Measurements from ENCODE around the gene ANK3. TPM values are rescaled to one million over a fixed set of nuclear protein-coding genes. Genes with fewer than 3 reads are reported as not detected.

ANK3 gene
- total RNA-seq, 1 donor from 2014 or later, result 4.0 TPM

DNA sequence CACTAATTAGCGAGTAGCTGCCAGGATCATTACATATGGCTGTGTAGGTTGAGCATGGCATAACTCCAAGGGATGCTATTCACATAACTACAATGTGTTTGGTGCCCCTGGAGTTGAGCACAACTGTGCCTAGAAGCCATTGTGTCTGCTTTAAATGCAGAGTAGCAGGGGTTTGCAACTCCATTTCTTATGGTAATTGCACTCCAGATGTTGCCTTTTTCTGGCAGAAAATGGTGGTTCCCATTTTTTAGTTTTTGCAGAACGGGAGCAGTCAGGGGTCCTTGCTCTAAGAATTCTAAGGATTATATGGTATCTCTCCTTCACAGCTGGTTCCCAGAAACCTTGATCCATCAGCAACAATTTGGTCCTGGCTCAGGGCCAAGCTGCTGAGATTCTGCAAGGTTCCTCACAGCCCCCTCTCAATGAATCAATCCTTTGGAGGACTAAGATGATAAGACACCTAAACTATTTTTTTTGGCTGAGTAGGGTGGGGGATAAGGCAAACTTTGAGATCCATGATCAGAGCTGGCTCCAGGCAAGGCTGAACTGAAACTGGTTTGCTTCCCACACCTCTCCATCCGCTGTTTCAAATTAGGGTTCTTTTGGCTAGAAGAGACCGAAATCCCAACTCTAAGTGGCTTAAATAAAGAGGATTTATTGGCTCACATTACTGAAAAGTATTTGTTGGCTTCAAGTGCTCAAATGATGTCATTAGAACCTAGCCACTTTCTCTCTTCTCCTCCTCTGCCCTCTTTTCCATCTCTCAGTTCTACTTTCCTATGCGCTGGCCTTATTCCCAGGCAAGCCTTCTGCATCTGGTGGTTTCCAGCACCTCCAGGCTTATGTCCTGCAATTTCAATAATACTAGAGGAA lies 385.8 kb downstream of the ANK3 start:
- TF ChIP-seq, protein P1, sequence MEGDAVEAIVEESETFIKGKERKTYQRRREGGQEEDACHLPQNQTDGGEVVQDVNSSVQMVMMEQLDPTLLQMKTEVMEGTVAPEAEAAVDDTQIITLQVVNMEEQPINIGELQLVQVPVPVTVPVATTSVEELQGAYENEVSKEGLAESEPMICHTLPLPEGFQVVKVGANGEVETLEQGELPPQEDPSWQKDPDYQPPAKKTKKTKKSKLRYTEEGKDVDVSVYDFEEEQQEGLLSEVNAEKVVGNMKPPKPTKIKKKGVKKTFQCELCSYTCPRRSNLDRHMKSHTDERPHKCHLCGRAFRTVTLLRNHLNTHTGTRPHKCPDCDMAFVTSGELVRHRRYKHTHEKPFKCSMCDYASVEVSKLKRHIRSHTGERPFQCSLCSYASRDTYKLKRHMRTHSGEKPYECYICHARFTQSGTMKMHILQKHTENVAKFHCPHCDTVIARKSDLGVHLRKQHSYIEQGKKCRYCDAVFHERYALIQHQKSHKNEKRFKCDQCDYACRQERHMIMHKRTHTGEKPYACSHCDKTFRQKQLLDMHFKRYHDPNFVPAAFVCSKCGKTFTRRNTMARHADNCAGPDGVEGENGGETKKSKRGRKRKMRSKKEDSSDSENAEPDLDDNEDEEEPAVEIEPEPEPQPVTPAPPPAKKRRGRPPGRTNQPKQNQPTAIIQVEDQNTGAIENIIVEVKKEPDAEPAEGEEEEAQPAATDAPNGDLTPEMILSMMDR (IDR thresholded peaks at IDR 0.05), result no peak

DNA sequence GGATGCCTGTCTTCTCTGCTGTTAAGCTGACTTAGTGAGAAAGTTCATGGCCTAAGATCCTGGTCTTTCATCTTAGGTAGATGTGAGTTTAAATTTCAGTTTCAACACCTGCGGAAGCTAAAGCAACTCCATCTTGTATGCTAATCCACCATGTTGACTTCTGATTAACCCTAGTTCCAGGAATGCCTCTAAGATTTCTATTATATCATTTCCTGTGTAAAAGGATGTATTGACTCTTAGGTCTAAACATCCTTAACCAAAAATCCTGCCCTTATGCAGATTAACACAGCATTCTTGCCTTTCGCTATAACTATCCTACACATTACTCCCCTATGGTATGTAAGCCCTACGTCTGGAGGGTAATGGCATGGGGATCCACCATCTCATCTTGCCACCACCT lies 388.9 kb downstream of the ANK3 start:
- intact Hi-C loops (cut with micrococcal nuclease), result no loop called here
- ATAC-seq (ENCODE audit: low read depth), result no peak
- TF ChIP-seq, protein P1 (IDR thresholded peaks at IDR 0.05), result no peak
- Mint-ChIP-seq H3K36me3 (ENCODE audit: low read depth) (no peaks in the 10 kb centered on the region), H3K9me3 (no peaks in the 10 kb centered on the region), H3K27me3 (no peaks in the 10 kb centered on the region), H3K27ac (no peak overlapping the region), H3K4me3 (no peak overlapping the region), H3K4me1 (no peaks in the 10 kb centered on the region)
- ChIA-PET CTCF (no interaction called here), POLR2A (no interaction called here)
- no peak for DNase-seq

More for the DNA sequence above, 385.8 kb downstream of the ANK3 start:
- Mint-ChIP-seq H3K9me3 (no peaks in the 10 kb centered on the region), H3K4me1 (no peaks in the 10 kb centered on the region), H3K4me3 (no peak overlapping the region), H3K27ac (no peak overlapping the region), H3K36me3 (ENCODE audit: low read depth) (no peaks in the 10 kb centered on the region), H3K27me3 (peaks cover 5% of the 10 kb centered on the region)
- intact Hi-C loops (cut with micrococcal nuclease), result no loop called here
- ATAC-seq (ENCODE audit: low read depth) (no peak), DNase-seq (no peak)
- ChIA-PET POLR2A (no interaction called here), CTCF (no interaction called here)

DNA sequence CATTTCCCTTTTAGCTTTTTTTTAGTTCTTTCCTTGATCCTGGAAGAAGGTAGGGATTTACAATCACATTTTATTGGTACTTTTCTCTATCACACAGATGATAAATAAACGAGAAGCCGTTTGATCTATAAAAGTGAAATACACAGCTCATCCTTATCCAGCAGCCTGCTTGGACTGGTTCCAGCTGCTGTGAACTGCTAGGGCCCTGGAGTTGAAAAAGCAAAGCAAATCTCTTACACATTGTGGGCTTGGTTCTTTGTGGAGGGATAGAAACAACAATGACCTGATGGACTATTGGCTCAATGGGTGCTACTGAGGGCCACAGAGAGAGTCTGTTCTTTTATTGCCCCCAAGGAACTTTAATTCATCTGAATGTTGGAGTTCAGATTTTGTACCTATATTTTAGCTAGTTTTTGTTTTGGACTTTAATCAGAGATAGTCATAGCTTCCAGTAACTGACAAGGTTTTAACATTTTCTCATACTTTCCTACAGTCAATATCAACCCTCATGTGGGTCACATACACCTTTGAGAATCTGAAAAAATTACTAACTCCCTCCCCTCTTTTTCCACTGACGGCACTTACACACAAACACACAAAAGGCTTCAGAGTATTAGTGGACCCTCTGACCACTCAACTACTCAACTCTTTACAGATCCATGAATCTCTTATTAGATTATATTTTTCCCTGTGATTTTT lies 391.7 kb downstream of the ANK3 start:
- TF ChIP-seq, protein P1 (IDR thresholded peaks at IDR 0.05), result no peak
- Mint-ChIP-seq H3K27me3 (no peaks in the 10 kb centered on the region), H3K4me3 (no peak overlapping the region), H3K4me1 (peaks cover 1% of the 10 kb centered on the region), H3K36me3 (ENCODE audit: low read depth) (no peaks in the 10 kb centered on the region), H3K9me3 (no peaks in the 10 kb centered on the region), H3K27ac (no peak overlapping the region)
- CTCF ChIA-PET, result no interaction called here
- no peak for DNase-seq
- intact Hi-C loops (cut with micrococcal nuclease), result no loop called here
- ATAC-seq (ENCODE audit: low read depth), result no peak
- POLR2A ChIA-PET, result no interaction called here

DNA sequence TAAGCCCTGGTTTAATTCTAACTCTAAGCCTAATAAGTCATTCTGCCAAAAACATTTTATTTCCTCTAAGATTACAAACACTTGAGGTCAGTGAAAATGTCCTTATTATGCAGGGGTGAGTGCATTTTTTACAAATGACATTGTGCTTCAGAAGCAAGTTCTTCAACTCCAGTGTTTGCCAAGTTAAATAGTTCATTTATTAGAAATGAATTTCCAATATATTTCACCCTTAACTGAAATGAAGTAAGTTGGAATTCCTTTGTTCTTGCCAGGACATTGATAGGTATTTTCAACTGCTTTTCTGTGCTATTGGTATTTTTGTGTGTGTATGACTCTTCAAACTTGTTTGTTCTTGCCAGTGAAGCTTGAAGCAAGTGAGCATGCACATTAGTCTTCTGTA lies 393.8 kb downstream of the ANK3 start:
- CTCF ChIA-PET, result no interaction called here
- TF ChIP-seq, protein P1 (IDR thresholded peaks at IDR 0.05), result no peak
- no peaks in the 10 kb centered on the region for H3K36me3 Mint-ChIP-seq (ENCODE audit: low read depth)
- peaks cover 12% of the 10 kb centered on the region for H3K4me1 Mint-ChIP-seq
- no peaks in the 10 kb centered on the region for H3K9me3 Mint-ChIP-seq
- ATAC-seq (ENCODE audit: low read depth) (no peak), DNase-seq (no peak)
- no peak overlapping the region for H3K27ac Mint-ChIP-seq
- no peaks in the 10 kb centered on the region for H3K27me3 Mint-ChIP-seq
- POLR2A ChIA-PET, result no interaction called here
- intact Hi-C loops (cut with micrococcal nuclease), result no loop called here
- H3K4me3 Mint-ChIP-seq, result no peak overlapping the region

DNA sequence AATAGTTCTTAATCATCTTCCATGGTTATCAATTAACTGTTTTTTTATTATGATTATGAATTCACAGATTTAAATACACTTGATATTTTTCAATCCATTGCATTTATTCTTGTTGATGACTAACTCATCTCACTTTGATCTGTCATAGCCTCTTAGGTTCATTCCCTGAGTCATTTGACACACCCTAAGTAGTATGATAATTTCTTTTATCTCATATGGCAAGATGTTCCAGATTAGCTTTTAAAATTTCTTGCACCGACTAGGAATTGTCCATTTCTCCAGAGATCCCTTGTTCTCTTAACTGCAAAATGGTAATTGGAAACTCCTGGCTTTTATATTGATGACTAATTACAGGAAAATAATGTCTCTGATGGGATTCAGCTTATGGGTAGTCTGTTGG lies 395.7 kb downstream of the ANK3 start:
- no peaks in the 10 kb centered on the region for H3K36me3 Mint-ChIP-seq (ENCODE audit: low read depth)
- ChIA-PET CTCF (no interaction called here), POLR2A (no interaction called here)
- H3K4me3 Mint-ChIP-seq, result no peak overlapping the region
- H3K27me3 Mint-ChIP-seq, result no peaks in the 10 kb centered on the region
- TF ChIP-seq, protein P1 (IDR thresholded peaks at IDR 0.05), result no peak
- H3K9me3 Mint-ChIP-seq, result no peaks in the 10 kb centered on the region
- ATAC-seq (ENCODE audit: low read depth) (no peak), DNase-seq (no peak)
- no peak overlapping the region for H3K27ac Mint-ChIP-seq
- intact Hi-C loops (cut with micrococcal nuclease), result no loop called here
- peaks cover 12% of the 10 kb centered on the region for H3K4me1 Mint-ChIP-seq

Measured in activated B cell treated with CpG ODN at 0.5 μM for 24 hours (primary cell).